Stimulated activated CD4-positive, alpha-beta T cell treated with anti-CD3 and anti-CD28 coated beads, Interleukin-12 subunit alpha, Interleukin-12 subunit beta, amount 100 ng/mL, for 24 hours (primary cell): ENCODE data around the gene JSRP1.

Source experiments
- DNase-seq, 2 experiments: peaks; one replicate each; pipeline ENCODE4 v3.0.0-alpha.2; 2020; ENCODE audit warnings: low read depth in 2 of 2

Gene JSRP1

DNA sequence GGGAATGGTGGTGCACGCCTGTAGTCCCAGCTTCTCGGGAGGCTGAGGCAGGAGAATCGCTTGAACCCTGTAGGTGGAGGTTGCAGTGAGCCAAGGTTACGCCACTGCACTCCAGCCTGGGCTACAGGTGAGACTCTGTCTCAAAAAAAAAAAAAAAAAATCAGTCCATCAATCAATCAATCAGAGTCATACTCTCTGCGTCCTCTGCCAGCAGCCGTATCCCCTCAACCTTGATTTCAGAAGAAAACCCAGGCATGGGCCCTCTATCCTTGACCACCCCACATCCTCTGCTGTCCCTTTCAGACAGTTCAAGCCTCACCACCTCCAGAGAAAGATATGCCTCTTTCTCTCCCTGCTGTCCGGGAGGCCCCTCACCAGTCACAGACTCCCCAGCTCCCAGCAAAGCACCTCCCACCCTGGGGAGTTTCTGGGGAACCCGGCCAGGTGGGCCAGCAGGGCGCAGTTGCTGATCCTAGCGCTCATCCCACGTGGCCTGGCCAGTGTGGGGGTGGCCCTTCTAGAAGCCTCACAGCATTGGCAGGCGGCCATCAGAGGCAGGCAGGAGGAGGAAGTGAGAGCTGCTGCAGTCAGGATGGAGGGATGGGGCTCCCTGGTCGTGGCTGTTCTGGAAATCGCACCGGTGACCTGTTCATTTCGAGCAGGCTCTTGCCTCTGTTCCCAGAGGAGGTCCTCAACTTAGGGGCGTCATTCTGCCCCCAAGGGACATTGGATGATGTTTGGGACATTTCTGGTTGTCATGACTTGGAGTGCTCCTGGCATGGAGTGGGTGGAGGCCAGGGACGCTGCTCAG is 10.2 kb upstream of the JSRP1 start:
- no peak for DNase-seq

DNA sequence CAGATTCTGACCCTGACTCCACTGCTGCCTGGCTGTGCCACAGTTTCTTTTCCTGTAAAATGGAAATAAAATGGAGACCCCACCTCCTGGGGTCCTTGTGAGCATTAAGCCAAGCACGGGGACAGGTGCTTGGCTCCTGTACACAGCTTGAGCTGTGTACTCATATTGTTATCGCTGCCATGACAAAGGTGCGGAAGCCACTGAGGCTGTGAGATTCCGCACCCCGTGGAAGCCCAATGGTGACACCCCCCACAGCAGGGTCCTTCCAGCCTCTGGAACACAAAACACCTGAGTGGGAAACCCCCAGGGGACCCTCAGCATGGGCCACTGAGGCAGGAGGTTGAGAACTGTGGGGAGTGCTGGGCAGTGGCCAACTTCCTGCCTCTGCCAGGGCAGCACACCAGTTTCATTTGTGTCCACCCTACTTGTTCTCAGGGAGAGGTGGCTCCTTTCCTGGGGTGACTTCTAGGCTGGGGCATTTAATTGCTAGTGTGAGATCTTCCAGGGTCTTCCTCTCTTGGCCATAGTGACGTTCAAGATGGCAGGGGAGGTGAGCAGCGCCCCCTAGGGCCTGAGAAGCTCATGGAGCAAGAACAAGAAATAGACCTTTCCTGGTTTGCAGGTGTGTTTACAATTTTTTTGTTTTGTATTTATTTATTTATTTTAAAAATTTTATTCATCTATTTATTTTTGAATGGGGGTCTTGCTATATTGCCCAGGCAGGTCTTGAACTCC is 5.4 kb upstream of the JSRP1 start:
- DNase-seq: no peak

DNA sequence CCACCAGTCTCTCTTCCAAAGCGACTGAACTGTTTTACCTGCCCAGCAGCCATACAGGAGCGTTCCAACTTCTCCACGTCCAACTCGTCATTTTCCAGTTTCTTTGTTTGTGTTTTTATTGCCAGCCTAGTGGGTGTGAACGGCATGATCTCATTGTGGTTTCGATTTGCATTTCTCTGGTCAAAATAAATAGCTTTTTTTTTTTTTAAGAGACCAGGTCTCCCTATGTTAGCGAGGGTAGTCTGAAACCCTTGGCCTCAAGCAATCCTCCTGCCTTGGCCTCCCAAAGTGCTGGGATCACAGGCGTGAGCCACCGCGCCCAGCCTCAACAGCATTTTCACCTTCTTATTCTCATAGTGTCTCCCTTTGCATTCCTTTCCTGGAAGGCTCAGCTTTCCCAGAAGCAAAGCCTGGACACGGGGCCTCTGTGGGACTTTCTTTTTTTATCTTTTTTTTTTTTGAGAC is 4.2 kb upstream of the JSRP1 start:
- no peak for DNase-seq

DNA sequence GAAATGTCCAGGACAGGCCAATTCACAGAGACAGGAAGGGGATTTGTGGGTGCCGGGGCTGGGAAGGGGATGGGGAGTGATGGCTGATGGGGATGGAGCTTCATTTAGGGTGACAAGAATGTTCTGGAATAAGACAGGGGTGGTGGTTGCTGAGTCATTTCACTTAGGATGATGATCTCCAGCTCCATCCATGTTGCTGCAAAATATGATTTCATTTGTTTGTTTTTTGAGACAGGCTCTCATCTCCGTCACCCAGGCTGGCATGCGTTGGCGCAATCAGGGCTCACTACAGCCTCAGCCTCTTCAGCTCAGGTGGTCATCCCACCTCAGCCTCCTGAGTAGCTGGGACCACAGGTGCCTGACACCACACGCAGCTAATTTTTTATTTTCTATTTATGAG is 3.1 kb upstream of the JSRP1 start:
- no peak for DNase-seq

DNA sequence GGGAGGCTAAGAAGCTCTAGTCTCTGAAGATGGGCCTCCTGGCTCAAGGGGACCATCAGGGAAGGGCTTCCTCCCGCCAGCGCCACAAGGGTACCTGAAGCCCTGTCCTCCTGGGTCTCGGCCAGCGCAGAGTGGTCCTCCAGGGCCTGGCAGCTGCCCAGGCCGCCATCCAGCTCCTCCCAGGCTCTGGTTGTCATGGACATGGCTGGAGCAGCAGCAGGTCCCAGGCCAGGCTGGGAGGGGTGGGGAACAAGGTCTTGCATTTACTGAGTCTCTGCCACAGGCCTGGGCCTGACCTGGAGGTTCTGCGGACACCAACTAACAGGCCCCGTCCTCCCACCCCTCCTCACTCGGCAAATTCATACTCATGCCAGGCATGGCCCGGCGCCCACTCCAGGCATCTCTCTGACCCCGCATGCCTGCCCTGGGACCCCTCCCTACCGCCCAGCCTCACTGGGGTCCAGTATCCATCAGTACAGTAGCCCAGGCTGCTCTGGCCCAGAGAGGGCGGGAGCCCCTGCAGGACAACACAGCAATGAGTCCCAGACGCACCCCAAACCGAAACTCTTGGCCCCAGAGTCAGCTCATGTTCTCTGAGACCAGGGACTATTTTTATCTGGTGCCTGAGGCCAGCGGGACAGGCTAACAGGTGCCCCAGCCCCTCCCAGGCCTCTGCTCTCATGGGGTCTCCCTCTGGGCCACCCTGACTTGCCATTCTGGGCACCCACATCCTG is 938 bp downstream of the JSRP1 start:
- no peak for DNase-seq

DNA sequence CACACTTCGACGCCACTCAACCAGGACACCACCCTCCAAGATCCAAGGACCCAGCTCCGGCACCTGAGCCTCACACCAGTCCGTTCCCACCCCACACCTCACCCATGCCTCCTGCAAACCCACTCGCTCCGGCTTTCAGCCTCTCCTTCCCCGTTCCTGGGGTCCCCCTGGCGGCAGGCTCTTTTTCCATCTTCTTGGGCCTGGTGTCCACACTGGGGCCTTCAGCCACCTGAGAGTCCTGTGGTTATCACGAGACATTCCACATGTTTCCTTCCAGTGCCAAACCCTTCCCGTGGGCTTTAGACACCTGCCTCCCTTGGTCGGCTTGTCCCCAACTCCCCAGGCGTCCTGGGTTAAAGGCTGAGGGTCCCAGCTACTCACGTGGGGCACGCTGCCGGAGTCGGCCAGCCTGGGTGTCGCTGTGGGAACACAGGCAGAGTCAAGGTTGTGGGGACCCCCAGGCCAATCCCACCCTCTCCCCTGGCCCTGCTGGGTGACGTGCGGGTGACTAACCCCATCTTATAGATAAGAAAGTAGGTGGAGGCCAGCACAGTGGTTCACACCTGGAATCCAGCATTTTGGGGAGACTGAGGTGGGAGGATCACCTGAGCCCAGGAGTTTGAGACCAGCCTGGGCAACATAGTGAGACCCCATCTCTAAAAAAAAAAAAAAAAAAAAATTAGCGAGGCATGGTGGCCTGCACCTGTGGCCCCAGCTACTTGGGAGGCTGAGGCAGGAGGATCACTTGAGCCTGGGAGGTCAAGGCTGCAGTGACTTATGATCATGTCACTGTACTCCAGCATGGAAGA is 1.9 kb downstream of the JSRP1 start:
- no peak for DNase-seq

DNA sequence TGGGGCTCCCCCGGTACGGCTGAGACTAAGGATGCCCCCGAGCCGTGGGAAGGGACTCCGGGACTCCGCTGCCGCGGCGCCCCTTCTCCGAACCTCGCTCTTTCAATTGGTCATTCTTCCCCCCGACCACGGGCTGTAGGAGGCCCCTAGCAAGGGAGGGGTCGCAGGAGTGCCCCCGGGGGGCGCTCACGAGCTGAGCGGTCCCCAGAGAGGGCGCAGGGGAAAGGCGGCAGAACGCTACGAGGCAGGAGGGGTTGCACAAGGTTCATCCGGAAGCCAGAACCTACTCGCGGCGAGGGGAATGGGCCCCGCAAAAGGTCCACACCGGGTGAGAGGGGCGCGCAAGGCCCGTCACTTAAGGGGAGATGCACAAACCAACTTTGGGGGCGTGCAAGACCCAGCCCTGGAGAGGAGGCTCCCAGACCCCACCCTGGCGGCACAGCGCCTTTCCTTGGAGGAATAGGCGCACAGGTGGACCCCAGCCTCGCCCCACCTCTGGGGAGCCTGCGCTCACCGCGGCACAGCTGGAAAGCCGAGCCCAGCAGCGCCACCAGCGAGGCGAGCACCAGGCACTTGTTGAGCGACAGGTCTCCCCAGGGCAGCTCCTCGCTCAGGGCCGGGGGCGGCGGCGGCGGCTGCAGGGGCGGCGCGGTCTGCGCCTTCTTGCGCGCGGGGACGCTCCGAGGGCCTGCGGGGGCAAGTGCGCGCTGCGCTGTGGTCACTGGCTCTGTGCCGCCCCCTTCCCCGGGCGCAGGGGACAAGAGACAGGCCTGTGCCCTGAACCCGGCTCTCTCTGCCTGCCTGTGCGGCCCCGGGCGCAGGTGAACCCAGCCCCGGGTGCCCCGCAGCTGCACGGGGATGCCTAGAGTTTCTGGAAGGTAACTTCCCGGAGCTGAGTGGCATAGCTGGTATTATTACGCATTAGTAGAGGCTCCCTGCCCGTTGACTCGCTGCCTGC is 2.8 kb downstream of the JSRP1 start:
- no peak for DNase-seq

DNA sequence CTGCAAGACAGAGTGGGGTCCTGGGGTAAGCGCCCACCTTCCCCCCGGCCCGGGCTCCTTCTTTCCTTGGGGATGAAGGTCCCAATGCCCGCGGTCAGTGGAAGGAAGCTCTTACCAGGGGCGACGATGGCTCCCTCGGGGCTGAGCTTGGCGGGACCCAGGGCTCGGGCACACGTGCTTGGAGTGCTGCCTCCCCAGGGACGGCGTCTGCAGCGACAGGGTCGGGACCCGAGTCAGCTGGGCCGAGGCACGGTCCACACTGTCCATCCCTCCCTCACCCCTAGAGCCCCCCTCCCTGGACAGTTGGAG is 3.5 kb downstream of the JSRP1 start:
- DNase-seq: no peak

DNA sequence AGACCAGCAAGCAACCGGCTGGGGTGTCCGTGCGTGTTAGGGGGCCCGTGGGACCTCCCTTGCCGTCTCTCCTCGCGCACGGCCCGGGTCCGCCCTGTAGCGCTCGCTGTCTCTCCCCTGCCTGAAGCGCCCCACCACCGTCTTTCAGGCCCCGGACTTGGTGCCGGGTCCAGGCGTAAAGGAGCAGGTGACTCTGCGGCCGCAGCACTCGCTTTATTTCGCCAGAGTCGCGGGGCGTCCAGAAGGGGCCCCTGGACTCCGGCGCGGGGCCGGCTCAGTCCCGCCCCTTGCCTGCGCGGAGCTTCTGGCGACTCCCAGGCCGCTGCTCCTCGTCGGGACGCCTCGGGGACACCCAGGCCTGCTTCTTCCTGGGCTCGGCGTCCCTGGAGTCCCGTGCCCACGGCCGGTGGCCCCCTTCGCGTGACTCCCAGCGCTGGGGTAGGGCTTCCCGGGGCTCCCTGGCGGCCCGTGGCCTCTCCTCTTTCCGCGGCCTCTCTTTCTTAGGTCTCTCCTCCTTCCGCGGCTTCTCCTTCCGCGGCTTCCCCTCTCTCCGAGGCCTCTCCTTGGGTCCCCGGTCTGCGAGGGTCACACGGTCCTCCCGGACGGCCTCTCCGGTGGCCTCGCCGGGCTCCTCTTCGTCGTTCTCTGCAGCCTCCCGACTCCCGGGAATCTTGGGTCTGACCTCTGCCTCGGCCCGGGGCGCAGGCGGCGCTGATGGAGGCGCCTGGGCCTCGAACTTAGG is 4.0 kb downstream of the JSRP1 start:
- no peak for DNase-seq

DNA sequence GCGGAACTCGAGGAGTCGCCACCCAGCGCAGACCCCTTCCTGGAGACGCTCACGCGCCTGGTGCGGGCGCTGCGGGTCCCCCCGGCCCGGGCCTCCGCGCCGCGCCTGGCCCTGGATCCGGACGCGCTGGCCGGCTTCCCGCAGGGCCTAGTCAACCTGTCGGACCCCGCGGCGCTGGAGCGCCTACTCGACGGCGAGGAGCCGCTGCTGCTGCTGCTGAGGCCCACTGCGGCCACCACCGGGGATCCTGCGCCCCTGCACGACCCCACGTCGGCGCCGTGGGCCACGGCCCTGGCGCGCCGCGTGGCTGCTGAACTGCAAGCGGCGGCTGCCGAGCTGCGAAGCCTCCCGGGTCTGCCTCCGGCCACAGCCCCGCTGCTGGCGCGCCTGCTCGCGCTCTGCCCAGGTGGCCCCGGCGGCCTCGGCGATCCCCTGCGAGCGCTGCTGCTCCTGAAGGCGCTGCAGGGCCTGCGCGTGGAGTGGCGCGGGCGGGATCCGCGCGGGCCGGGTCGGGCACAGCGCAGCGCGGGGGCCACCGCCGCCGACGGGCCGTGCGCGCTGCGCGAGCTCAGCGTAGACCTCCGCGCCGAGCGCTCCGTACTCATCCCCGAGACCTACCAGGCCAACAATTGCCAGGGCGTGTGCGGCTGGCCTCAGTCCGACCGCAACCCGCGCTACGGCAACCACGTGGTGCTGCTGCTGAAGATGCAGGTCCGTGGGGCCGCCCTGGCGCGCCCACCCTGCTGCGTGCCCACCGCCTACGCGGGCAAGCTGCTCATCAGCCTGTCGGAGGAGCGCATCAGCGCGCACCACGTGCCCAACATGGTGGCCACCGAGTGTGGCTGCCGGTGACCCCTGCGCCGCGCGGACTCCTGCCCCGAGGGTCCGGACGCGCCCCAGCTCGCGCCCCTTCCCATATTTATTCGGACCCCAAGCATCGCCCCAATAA is 4.8 kb downstream of the JSRP1 start:
- no peak for DNase-seq

DNA sequence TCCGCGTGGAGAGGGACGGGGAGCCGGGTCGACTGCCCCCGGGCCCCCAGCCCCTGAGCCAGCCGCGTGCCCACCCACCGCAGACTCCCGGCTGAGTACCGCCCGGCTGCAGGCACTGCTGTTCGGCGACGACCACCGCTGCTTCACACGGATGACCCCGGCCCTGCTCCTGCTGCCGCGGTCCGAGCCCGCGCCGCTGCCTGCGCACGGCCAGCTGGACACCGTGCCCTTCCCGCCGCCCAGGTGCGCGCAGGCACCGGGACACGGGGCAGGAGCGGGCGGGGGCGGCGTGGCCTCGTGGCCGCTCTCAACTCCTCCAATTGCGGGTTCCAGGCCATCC is 5.5 kb downstream of the JSRP1 start:
- DNase-seq: no peak

DNA sequence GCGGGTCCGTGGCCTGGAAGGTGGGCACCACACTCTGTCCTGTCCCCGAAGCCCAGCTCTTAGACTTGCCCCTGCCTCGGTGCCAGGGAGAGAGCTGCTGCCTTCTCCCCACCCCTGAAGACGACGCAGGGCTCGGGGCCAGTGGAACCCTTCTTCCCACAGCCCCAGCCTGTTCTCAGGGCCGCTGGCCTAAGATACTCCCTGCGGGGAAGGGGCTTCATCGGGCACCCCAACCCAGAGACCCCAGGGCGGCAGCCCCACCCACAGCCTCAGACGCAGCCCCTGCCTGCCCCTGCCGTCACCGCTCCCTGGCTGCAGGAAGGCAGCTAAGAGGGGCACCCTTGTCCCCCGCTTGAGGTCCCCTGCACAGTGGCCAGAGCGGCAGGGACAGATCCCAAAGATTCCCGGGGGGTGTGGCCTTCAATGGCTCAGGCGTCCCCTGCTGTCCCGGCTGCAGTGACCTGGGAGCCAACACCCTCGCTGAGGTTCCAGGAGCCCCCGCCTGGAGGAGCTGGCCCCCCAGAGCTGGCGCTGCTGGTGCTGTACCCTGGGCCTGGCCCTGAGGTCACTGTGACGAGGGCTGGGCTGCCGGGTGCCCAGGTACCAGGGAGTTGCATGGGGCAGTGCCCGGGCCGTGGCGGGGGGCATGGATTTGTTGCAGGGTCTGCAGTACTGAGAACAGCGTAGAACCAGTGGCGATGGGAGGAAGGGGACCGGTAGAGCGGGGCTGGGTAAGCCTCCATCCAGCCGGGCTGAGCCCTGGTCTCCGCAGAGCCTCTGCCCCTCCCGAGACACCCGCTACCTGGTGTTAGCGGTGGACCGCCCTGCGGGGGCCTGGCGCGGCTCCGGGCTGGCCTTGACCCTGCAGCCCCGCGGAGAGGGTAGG is 6.1 kb downstream of the JSRP1 start:
- DNase-seq: no peak

DNA sequence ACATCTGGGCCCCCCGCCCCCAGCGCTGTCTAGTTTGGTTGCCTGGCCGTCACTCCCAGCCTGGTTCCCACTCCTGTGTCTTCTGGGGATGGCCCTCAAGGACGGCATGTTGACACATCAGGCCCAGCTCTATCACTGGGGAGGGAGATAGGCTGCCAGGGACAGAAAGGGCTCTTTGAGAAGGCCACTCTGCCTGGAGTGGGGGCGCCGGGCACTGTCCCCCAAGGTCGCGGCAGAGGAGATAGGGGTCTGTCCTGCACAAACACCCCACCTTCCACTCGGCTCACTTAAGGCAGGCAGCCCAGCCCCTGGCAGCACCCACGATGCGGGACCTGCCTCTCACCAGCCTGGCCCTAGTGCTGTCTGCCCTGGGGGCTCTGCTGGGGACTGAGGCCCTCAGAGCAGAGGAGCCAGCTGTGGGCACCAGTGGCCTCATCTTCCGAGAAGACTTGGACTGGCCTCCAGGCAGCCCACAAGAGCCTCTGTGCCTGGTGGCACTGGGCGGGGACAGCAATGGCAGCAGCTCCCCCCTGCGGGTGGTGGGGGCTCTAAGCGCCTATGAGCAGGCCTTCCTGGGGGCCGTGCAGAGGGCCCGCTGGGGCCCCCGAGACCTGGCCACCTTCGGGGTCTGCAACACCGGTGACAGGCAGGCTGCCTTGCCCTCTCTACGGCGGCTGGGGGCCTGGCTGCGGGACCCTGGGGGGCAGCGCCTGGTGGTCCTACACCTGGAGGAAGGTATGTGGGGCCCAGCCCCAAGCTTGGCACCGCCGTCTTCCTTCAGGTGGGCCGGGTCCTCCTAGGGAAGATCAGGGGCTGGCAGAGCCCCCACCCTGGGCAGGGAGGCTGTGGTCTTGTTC is 7.0 kb downstream of the JSRP1 start, which contains the start of gene AMH:
TSS of gene AMH (plus strand) at position 314 of the 857 bp plus-strand sequence. CDS start at position 324, 10 bp downstream.
- no peak for DNase-seq

DNA sequence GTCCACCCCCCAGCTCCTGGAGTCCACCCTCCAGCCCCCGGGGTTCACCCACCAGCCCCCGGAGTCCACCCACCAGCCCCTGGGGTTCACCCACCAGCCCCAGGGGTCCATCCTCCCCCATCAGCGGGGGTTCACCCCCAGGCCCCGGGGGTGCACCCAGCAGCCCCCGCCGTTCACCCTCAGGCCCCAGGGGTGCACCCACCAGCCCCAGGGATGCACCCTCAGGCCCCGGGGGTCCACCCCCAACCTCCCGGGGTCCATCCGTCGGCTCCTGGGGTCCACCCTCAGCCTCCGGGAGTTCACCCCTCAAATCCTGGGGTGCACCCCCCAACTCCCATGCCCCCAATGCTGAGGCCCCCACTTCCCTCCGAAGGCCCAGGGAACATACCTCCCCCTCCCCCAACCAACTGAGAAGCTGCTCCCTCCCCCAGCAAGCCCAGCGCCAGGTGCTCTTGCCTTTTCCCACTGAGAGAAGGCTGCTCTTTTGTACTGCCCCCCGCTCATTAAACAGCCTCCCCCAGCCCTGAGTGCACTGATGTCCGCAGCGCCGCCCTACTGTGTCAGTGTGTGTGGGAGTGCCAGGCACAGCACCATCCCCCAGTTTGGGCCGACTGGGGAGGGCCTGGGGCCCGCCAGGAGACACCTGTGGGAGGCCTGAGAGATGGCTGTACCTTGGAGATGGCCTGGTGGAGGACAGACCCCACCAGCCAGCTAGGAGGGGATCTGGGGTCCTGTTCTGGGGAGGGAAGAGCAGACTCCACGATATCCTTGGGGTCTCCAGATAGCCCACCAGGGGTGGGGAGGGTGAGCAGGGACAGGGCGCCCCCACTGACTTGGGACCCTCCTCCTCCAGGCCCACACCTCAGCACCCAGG is 7.8 kb downstream of the JSRP1 start:
- no peak for DNase-seq

DNA sequence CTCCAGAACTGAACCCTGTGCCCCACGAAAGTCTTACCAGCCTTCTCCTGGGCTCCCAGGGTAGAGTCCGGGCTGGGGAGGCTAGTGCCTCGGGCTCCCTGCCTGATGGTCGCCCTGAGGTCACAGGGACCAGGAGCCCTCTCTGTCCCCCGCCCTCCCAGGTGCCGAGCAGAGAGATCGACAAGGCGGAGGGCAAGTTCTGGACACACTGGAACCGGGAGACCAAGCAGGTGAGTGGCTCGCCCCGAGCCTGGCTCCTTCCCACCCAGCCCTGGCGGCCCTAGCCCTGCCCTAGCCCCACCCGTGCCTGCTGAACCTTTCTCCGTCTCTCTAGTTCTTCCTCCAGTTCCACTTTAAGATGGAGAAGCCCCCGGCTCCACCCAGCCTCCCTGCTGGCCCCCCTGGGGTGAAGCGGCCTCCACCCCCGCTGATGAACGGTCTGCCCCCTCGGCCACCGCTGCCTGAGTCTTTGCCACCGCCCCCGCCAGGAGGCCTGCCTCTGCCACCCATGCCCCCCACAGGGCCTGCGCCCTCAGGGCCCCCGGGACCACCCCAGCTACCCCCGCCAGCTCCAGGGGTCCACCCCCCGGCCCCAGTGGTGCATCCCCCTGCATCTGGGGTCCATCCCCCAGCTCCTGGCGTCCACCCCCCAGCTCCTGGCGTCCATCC is 8.7 kb downstream of the JSRP1 start:
- no peak for DNase-seq
